Body of pancreas (tissue), 4 donors: Measurements from ENCODE around the gene NCAM1. TPM values are rescaled to one million over a fixed set of nuclear protein-coding genes. Genes with fewer than 3 reads are reported as not detected.

Experiments
- ATAC-seq: fragments of 150-250 bp; one replicate; pipeline ENCODE4 v1.9.1; 2016
- DNase-seq, 4 donors: peaks; one replicate each; pipeline ENCODE4 v3.0.0-alpha.2; 2019
- H3K27ac ChIP-seq, 4 donors: fragments of 200-600 bp; sonication (generic); 1 replicate in 3 of 4; 2 replicates in 1 of 4; pipeline versions ENCODE4 v1.5.1 to v1.6.1; 2016 to 2019; ENCODE audit warnings: mild to moderate bottlenecking in 1 of 4, mixed read lengths in 1 of 4, moderate library complexity in 1 of 4
- H3K27me3 ChIP-seq, 2 donors: fragments of 200-600 bp; sonication (generic); one replicate each; pipeline ENCODE4 v1.6.0; 2016; ENCODE audit warnings: mild to moderate bottlenecking in 1 of 2
- H3K36me3 ChIP-seq, 2 donors: fragments of 200-600 bp; sonication (generic); replicated peaks in 1 of 2; 2 replicates each; pipeline ENCODE4 v1.5.1; 2016; ENCODE audit warnings: low read depth in 2 of 2; ENCODE audit not compliant: insufficient read depth in 1 of 2
- H3K4me1 ChIP-seq: fragments of 200-600 bp; sonication (generic); one replicate; pipeline ENCODE4 v1.6.0; 2016
- H3K4me3 ChIP-seq, 2 donors: fragments of 200-600 bp; sonication (generic); 1 replicate in 1 of 2; 2 replicates in 1 of 2; pipeline ENCODE4 v1.5.1; 2016 to 2019
- H3K9me3 ChIP-seq, 3 donors: fragments of 200-600 bp; sonication (generic); 1 replicate in 2 of 3; 2 replicates in 1 of 3; pipeline ENCODE4 v1.5.1; 2016
- POLR2A ChIP-seq, 3 donors: fragments of 450-650 bp; IDR thresholded peaks; one replicate each; pipeline ENCODE4 v1.6.1; 2016; ENCODE audit warnings: antibody characterized with exemption in 3 of 3, mild to moderate bottlenecking in 2 of 3
- WGBS, 2 donors: methylation state at CpG; one replicate each; pipeline ENCODE4 v1.1.5; 2017; 5-methylcytosine and 5-hydroxymethylcytosine counted together
- intact Hi-C: fragments of 100-400 bp; cut with DNase I; formaldehyde crosslinking; loops from one replicate; pipeline ENCODE4 v1.15.1; 2023
- total RNA-seq, 2 donors: library from RNA; depleted of rRNA; stranded (reverse); fragments of >200 nt; gene quantifications; one replicate each; pipeline ENCODE4 v1.1.0, GENCODE V29; 2016
- TF ChIP-seq, protein P1 (sequence below), 7 experiments: fragments of 450-650 bp in 4 of 7; fragments of 200-600 bp in 3 of 7; sonication (generic) in 3 of 7; IDR thresholded peaks; one replicate each; pipeline ENCODE4 v1.5.1; 2016 to 2019; ENCODE audit warnings: antibody characterized with exemption in 7 of 7

NCAM1 gene
- total RNA-seq, 2 donors from 2014 or later = 10.1 to 26.0 TPM

- TF ChIP-seq POLR2A (IDR thresholded peaks at IDR 0.05) = no peak
- TF ChIP-seq, protein P1, sequence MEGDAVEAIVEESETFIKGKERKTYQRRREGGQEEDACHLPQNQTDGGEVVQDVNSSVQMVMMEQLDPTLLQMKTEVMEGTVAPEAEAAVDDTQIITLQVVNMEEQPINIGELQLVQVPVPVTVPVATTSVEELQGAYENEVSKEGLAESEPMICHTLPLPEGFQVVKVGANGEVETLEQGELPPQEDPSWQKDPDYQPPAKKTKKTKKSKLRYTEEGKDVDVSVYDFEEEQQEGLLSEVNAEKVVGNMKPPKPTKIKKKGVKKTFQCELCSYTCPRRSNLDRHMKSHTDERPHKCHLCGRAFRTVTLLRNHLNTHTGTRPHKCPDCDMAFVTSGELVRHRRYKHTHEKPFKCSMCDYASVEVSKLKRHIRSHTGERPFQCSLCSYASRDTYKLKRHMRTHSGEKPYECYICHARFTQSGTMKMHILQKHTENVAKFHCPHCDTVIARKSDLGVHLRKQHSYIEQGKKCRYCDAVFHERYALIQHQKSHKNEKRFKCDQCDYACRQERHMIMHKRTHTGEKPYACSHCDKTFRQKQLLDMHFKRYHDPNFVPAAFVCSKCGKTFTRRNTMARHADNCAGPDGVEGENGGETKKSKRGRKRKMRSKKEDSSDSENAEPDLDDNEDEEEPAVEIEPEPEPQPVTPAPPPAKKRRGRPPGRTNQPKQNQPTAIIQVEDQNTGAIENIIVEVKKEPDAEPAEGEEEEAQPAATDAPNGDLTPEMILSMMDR (IDR thresholded peaks at IDR 0.05) = no peak
- ATAC-seq = no peak
- no peak for DNase-seq
- WGBS, 2 donors = 68% methylated on average over 11 of the region's 11 CpGs
- Histone ChIP-seq H3K36me3 (no peaks in the 10 kb centered on the region), H3K9me3 (no peaks in the 10 kb centered on the region), H3K4me1 (no peaks in the 10 kb centered on the region), H3K27me3 (no peaks in the 10 kb centered on the region), H3K27ac (no peak overlapping the region), H3K4me3 (no peak overlapping the region)
- intact Hi-C loops = loop anchor here (5.0 to 10.0 kb wide), 2 partner anchors 700 to 992 kb away; no protein-coding TSS in a partner anchor
Measured at GRCh38 chr11:113286509-113287497, 325.6 kb downstream of the NCAM1 start.

DNA sequence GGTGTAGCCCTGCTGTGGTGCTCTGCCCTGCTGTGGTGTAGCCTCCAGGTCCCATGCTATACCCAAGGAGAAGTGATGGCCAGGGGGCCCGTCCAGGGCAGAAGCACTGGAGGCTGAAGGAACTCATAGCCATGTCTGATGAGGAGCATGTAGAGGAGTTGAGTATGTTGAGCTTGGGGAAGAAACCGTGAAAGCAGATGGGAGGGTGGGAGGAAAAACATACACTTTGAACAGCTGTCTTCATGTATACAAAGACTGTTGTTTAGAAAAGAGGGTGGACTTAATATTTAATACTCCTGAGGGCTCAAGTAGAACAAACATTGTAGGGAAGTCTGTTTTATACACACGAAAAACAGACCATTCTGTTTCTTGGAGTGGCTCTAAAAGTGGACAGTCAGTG lies 326.6 kb downstream of the NCAM1 start:
- Histone ChIP-seq H3K27ac (no peak overlapping the region), H3K36me3 (no peaks in the 10 kb centered on the region), H3K4me3 (no peak overlapping the region), H3K9me3 (no peaks in the 10 kb centered on the region), H3K27me3 (no peaks in the 10 kb centered on the region), H3K4me1 (no peaks in the 10 kb centered on the region)
- no peak for ATAC-seq
- intact Hi-C loops = loop anchor here (5.0 to 10.0 kb wide), 2 partner anchors 700 to 993 kb away; no protein-coding TSS in a partner anchor
- 35 to 39% methylated on average over 3 of the region's 3 CpGs for WGBS, 2 donors
- DNase-seq = no peak
- TF ChIP-seq POLR2A (IDR thresholded peaks at IDR 0.05) = no peak
- TF ChIP-seq, protein P1 (IDR thresholded peaks at IDR 0.05) = no peak

DNA sequence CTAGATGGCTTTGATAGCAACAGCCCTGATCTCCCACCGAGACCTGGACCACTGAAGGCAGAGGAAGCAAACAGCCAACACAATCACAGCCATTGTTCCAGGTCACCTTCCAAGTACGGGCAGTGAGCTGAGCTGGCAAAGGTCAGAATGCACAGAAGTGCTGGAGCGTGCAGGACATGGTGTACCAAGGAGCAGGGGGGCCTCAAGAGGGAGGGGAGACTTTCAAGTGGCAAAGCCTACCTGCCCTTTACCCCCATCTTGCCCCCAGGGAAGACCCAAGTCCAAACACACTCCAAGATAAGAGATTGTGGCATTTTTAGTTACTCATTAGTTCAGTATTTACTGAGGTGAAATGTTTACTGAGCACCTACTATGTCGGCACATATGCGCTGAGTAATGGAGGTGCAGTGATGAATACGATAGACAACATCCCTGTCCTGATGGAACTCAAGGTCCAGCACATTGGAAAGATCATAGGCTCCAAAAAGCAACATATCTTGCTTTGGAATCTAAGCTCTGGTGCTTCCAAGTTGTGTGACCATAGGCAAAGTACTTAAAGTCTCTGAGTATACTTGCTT lies 327.2 kb downstream of the NCAM1 start:
- Histone ChIP-seq H3K9me3 (no peaks in the 10 kb centered on the region), H3K36me3 (no peaks in the 10 kb centered on the region), H3K27me3 (no peaks in the 10 kb centered on the region), H3K4me1 (no peaks in the 10 kb centered on the region), H3K4me3 (no peak overlapping the region), H3K27ac (no peak overlapping the region)
- whole genome bisulfite sequencing, 2 donors = 49 to 51% methylated on average over 3 to 6 of the region's 6 CpGs
- no peak for ATAC-seq
- TF ChIP-seq, protein P1 (IDR thresholded peaks at IDR 0.05) = no peak
- TF ChIP-seq POLR2A (IDR thresholded peaks at IDR 0.05) = no peak
- intact Hi-C loops = loop anchor here (5.0 to 10.0 kb wide), 2 partner anchors 701 to 994 kb away; no protein-coding TSS in a partner anchor
- no peak for DNase-seq

DNA sequence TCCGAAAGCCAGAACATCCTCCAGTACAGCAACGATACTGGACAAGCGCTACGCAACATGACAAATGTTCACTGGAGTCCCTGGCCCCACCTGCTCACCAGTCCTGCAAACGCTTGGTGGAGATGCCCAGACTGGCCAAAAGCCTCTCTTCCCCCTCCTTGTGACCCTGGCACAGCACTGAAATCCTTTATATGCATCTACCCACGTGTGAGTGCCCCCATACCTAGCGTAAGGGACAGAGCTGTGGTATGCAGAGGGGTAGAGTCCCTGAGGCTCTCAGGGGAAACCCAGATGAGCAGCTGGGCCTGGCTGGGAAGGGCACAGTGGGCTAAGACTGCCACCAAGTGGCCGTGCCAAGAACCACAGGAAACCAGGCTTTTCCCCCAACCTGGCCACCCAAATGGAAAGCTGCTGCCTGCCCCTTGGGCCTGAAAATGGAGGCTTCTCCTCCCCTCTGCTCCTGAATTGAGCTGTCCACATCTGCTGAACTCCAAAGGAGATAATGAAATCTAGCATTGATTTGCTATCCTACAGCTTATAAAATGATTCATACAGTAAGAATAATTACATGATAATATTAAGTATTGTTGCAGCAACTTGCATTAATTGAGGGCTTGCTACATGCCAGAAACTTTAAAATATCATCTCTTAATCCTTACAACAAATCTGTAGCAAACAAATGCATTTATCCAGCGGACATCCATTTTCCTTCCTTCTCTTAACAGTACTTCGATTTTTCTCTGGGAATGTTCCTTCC lies 328.4 kb downstream of the NCAM1 start:
- H3K27me3 ChIP-seq = no peaks in the 10 kb centered on the region
- no peaks in the 10 kb centered on the region for H3K36me3 ChIP-seq
- intact Hi-C loops = loop anchor here (5.0 to 10.0 kb wide), 2 partner anchors 702 to 995 kb away; no protein-coding TSS in a partner anchor
- DNase-seq (peak; percentile 57 to 71 (median 63)), ATAC-seq (peak; percentile 88)
- H3K4me3 ChIP-seq = no peak overlapping the region
- no peak overlapping the region for H3K27ac ChIP-seq
- WGBS, 2 donors = 21 to 35% methylated on average over 6 to 8 of the region's 10 CpGs
- no peak for TF ChIP-seq POLR2A (IDR thresholded peaks at IDR 0.05)
- TF ChIP-seq, protein P1 (IDR thresholded peaks at IDR 0.05) = peak; percentile 78 to 92 (median 87)
- H3K9me3 ChIP-seq = no peaks in the 10 kb centered on the region
- no peaks in the 10 kb centered on the region for H3K4me1 ChIP-seq
